Lung (tissue), 12 donors: Measurements from ENCODE around the gene ZNF639. TPM values are rescaled to one million over a fixed set of nuclear protein-coding genes. Genes with fewer than 3 reads are reported as not detected.

Experiments used
- ATAC-seq: fragments of 200-7000 bp; cut with Tn5 transposase; one replicate; pipeline ENCODE4 v1.9.1; 2020; ENCODE audit warnings: moderate number of reproducible peaks; ENCODE audit not compliant: insufficient read depth, low FRiP score
- DNase-seq, 3 donors: peaks; one replicate each; pipeline ENCODE4 v3.0.0-alpha.2; 2013 to 2017
- H3K27ac ChIP-seq, 2 donors: one replicate each; pipeline ENCODE4 v1.5.1; 2013; ENCODE audit warnings: mild to moderate bottlenecking in 2 of 2, moderate library complexity in 2 of 2, control low read depth in 1 of 2, inconsistent platforms in 1 of 2, low read depth in 1 of 2, low read length in 1 of 2
- H3K27me3 ChIP-seq, 3 donors: one replicate each; pipeline ENCODE4 v1.5.1; 2013; ENCODE audit warnings: low read length in 2 of 3; ENCODE audit not compliant: control insufficient read depth in 3 of 3, insufficient read depth in 3 of 3
- H3K36me3 ChIP-seq, 4 donors: one replicate each; pipeline ENCODE4 v1.5.1; 2013; ENCODE audit warnings: low read length in 4 of 4, mild to moderate bottlenecking in 1 of 4, moderate library complexity in 1 of 4; ENCODE audit not compliant: control insufficient read depth in 4 of 4, insufficient read depth in 4 of 4
- H3K4me1 ChIP-seq, 5 donors: one replicate each; pipeline ENCODE4 v1.5.1; 2013; ENCODE audit warnings: low read length in 5 of 5, mild to moderate bottlenecking in 2 of 5, moderate library complexity in 1 of 5; ENCODE audit not compliant: control insufficient read depth in 5 of 5, insufficient read depth in 5 of 5
- H3K4me3 ChIP-seq: one replicate; pipeline ENCODE4 v1.5.1; 2013; ENCODE audit warnings: mild to moderate bottlenecking, control low read depth, moderate library complexity
- H3K9ac ChIP-seq, 2 donors: one replicate each; pipeline ENCODE4 v1.5.1; 2013; ENCODE audit warnings: low read length in 2 of 2, control low read depth in 1 of 2; ENCODE audit not compliant: insufficient read depth in 1 of 2
- H3K9me3 ChIP-seq, 4 donors: one replicate each; pipeline ENCODE4 v1.5.1; 2013; ENCODE audit warnings: low read length in 3 of 4, mild to moderate bottlenecking in 1 of 4, moderate library complexity in 1 of 4; ENCODE audit not compliant: control insufficient read depth in 4 of 4, insufficient read depth in 3 of 4
- CTCF ChIP-seq: IDR thresholded peaks from 2 replicates; pipeline ENCODE4 v1.5.1; 2012; ENCODE audit warnings: mild to moderate bottlenecking; ENCODE audit errors: control extremely low read depth, extremely low read depth
- WGBS, 2 donors: extraction: QIAGEN DNeasy Blood & Tissue Kit; methylation state at CpG; one replicate each; pipeline ENCODE4 v1.1.7; 2013; 5-methylcytosine and 5-hydroxymethylcytosine counted together
- polyA plus RNA-seq, 2 donors: library from polyadenylated mRNA; stranded (reverse); fragments of 200-250 nt; gene quantifications; one replicate each; pipeline ENCODE4 v1.2.1, GENCODE V29; 2013
- total RNA-seq, 2 donors: library from RNA; depleted of rRNA in 1 of 2; stranded (reverse); fragments of >200 nt in 1 of 2; gene quantifications; one replicate each; pipeline ENCODE4 v1.2.1, GENCODE V29; 2014 to 2021
- donor health status: control.
- donor health status: control.
- donor health status: Bipolar disorder and iron deficiency.
- donor health status: healthy.
- donor health status: DM: yes; HTN: yes; CAD: no.

ZNF639 gene
- total and polyA plus RNA-seq, 4 donors = 14.8 to 53.3 (median 22.0) TPM

GRCh38 chr3:179276743-179277142, 46.1 kb upstream of the ZNF639 start:
- Histone ChIP-seq H3K9me3 (no peaks in the 10 kb centered on the region), H3K36me3 (no peaks in the 10 kb centered on the region), H3K27me3 (no peaks in the 10 kb centered on the region), H3K4me1 (no peaks in the 10 kb centered on the region), H3K9ac (no peak overlapping the region), H3K27ac (no peak overlapping the region), H3K4me3 (no peak overlapping the region)
- TF ChIP-seq CTCF = no peak
- ATAC-seq = no peak
- no peak for DNase-seq
- WGBS, 2 donors = 88 to 92% methylated on average over 3 of the region's 3 CpGs

GRCh38 chr3:179278151-179278550, 44.7 kb upstream of the ZNF639 start:
- H3K4me1 ChIP-seq = no peaks in the 10 kb centered on the region
- no peak for ATAC-seq
- DNase-seq = no peak
- no peaks in the 10 kb centered on the region for H3K9me3 ChIP-seq
- WGBS, 2 donors = 91 to 97% methylated on average over 1 of the region's 1 CpG
- no peaks in the 10 kb centered on the region for H3K36me3 ChIP-seq
- H3K4me3 ChIP-seq = no peak overlapping the region
- H3K9ac ChIP-seq = no peak overlapping the region
- no peak overlapping the region for H3K27ac ChIP-seq
- H3K27me3 ChIP-seq = no peaks in the 10 kb centered on the region
- TF ChIP-seq CTCF = no peak

- 54 to 63% methylated on average over 4 of the region's 4 CpGs for WGBS, 2 donors
- Histone ChIP-seq H3K9ac (no peak overlapping the region), H3K36me3 (no peaks in the 10 kb centered on the region), H3K27ac (no peak overlapping the region), H3K4me1 (no peaks in the 10 kb centered on the region), H3K9me3 (no peaks in the 10 kb centered on the region), H3K27me3 (no peaks in the 10 kb centered on the region), H3K4me3 (no peak overlapping the region)
- ATAC-seq (no peak), DNase-seq (no peak)
- no peak for TF ChIP-seq CTCF
Observed at GRCh38 chr3:179278932-179279693, 43.7 kb upstream of the ZNF639 start.

GRCh38 chr3:179279837-179280236, 43.0 kb upstream of the ZNF639 start:
- no peak overlapping the region for H3K27ac ChIP-seq
- H3K4me3 ChIP-seq = no peak overlapping the region
- no peaks in the 10 kb centered on the region for H3K36me3 ChIP-seq
- no peaks in the 10 kb centered on the region for H3K4me1 ChIP-seq
- H3K27me3 ChIP-seq = no peaks in the 10 kb centered on the region
- no peaks in the 10 kb centered on the region for H3K9me3 ChIP-seq
- ATAC-seq = no peak
- WGBS, 2 donors = 95 to 97% methylated on average over 1 of the region's 1 CpG
- TF ChIP-seq CTCF = no peak
- DNase-seq = no peak
- no peak overlapping the region for H3K9ac ChIP-seq
